ENCODE measurements around the gene ZFYVE1. TPM values are rescaled to one million over a fixed set of nuclear protein-coding genes. Genes with fewer than 3 reads are reported as not detected.
"Not testable (repeated sequence)": the region's sequence is repeated elsewhere in the genome, so short reads cannot be mapped to it uniquely, and the experiment has no call there.

Gene ZFYVE1
- total and polyA plus RNA-seq, 2 experiments from 2014 or later, result 3.2 to 12.5 TPM

DNA sequence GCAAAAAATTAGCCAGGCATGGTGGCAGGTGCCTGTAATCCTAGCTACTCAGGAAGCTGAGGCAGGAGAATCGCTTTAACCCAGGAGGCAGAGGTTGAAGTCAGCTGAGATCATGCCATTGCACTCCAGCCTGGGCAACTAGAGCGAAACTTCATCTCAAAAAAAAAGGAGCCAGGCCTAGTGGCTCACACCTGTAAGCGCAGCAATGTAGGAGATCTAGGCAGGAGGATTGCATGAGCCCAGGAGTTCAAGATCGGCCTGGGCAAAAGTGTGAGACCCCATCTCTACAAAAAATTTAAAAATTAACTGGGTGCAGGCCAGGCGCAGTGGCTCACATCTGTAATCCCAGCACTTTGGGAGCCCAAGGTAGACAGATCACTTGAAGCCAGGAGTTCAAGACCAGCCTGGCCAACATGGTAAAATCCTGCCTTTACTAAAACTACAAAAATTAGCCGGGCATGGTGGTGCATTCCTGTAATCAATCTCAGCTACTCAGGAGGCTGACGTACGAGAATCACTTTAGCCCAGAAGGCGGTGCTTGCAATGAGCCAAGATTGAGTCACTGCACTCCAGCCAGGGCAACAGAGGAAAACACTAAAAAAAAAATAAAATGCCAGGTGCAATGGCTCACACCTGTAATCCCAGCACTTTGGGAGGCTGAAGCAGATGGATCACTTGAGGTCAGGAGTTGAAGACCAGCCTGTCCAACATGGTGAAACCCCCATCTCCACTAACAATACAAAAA is 10.0 kb upstream of the ZFYVE1 start:
- peak; percentile 34 for DNase-seq (ENCODE audit: low spot score)
- TF ChIP-seq CTCF (conservative IDR thresholded peaks at IDR 0.05; ENCODE audit: low read depth in 2 of 2), result peak in 1 of 2 experiments; percentile 17; a peak in 1 of 4 replicates
- not testable (repeated sequence) for H4K20me1 ChIP-seq (replicated peaks; ENCODE audit: insufficient read depth); H3K9me3 Mint-ChIP-seq; H3K4me3 Mint-ChIP-seq; H2AFZ ChIP-seq; H3K27ac ChIP-seq (ENCODE audit: low read depth); H3K27ac Mint-ChIP-seq; H3K36me3 ChIP-seq (ENCODE audit: insufficient read depth); H3K9me2 ChIP-seq (ENCODE audit: insufficient read depth); H3K27me3 ChIP-seq (ENCODE audit: insufficient read depth); H3K4me1 Mint-ChIP-seq; H3K4me2 ChIP-seq; H3F3A ChIP-seq (replicated peaks; ENCODE audit: low read depth); H3K79me2 ChIP-seq (replicated peaks; ENCODE audit: insufficient read depth); H3K4me3 ChIP-seq; H3K4me1 ChIP-seq (ENCODE audit: insufficient read depth); H3K27me3 Mint-ChIP-seq (ENCODE audit: insufficient read depth, low read depth, poor library complexity); H3K36me3 Mint-ChIP-seq (ENCODE audit: low read depth)
- peak; percentile 69 for ATAC-seq

DNA sequence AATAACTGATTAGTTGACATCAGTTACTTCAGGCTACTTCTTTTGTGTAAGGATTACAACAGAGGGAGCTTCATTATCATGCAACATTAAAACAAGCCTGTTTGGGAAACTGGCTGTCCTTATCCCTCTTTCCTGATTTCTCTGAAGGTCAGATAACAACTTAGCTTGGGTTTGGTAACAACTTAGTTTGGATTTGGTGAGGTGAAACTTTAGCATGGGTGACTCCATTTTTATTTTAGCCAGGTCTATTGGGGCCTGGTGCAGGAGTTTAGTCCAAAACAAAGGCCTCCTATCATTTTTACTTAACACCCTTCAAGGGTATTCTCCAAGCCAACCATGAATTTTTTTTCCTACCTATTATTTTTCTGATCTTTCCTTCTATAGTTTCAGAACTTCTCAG is 1.1 kb upstream of the ZFYVE1 start:
- Histone ChIP-seq H3K4me2 (peak overlapping the region; percentile 64), H3K4me3 (peak overlapping the region; percentile 43), H4K20me1 (replicated peaks; ENCODE audit: insufficient read depth) (no peaks in the 10 kb centered on the region; the same call in 1 of the 2 replicates), H2AFZ (peak overlapping the region; percentile 30), H3K79me2 (replicated peaks; ENCODE audit: insufficient read depth) (peaks cover 11% of the 10 kb centered on the region; the same call in 1 of the 2 replicates), H3K27me3 (ENCODE audit: insufficient read depth) (no peaks in the 10 kb centered on the region), H3K4me1 (ENCODE audit: insufficient read depth) (peaks cover 6% of the 10 kb centered on the region), H3K27ac (ENCODE audit: low read depth) (peak overlapping the region; percentile 45; the same call in 1 of the 2 replicates), H3K9me2 (ENCODE audit: insufficient read depth) (no peaks in the 10 kb centered on the region), H3F3A (replicated peaks; ENCODE audit: low read depth) (no peaks in the 10 kb centered on the region), H3K36me3 (ENCODE audit: insufficient read depth) (no peaks in the 10 kb centered on the region)
- Mint-ChIP-seq H3K27me3 (ENCODE audit: insufficient read depth, low read depth, poor library complexity) (peaks cover 8% of the 10 kb centered on the region), H3K4me3 (peak overlapping the region; percentile 89; the same call in 1 of the 3 replicates), H3K36me3 (ENCODE audit: low read depth) (peaks cover 12% of the 10 kb centered on the region; the same call in 2 of the 3 replicates), H3K4me1 (peaks cover 23% of the 10 kb centered on the region), H3K27ac (peak overlapping the region; percentile 87; the same call in 1 of the 2 replicates), H3K9me3 (no peaks in the 10 kb centered on the region)
- ATAC-seq (no peak), DNase-seq (ENCODE audit: low spot score) (no peak)
- TF ChIP-seq, protein P1, sequence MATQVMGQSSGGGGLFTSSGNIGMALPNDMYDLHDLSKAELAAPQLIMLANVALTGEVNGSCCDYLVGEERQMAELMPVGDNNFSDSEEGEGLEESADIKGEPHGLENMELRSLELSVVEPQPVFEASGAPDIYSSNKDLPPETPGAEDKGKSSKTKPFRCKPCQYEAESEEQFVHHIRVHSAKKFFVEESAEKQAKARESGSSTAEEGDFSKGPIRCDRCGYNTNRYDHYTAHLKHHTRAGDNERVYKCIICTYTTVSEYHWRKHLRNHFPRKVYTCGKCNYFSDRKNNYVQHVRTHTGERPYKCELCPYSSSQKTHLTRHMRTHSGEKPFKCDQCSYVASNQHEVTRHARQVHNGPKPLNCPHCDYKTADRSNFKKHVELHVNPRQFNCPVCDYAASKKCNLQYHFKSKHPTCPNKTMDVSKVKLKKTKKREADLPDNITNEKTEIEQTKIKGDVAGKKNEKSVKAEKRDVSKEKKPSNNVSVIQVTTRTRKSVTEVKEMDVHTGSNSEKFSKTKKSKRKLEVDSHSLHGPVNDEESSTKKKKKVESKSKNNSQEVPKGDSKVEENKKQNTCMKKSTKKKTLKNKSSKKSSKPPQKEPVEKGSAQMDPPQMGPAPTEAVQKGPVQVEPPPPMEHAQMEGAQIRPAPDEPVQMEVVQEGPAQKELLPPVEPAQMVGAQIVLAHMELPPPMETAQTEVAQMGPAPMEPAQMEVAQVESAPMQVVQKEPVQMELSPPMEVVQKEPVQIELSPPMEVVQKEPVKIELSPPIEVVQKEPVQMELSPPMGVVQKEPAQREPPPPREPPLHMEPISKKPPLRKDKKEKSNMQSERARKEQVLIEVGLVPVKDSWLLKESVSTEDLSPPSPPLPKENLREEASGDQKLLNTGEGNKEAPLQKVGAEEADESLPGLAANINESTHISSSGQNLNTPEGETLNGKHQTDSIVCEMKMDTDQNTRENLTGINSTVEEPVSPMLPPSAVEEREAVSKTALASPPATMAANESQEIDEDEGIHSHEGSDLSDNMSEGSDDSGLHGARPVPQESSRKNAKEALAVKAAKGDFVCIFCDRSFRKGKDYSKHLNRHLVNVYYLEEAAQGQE (IDR thresholded peaks at IDR 0.05; ENCODE audit: unreplicated experiment), result no peak
- TF ChIP-seq POLR2AphosphoS5 (IDR thresholded peaks at IDR 0.05; ENCODE audit: low read depth) (no peak), ZNF331 (CRISPR knock-in tag; IDR thresholded peaks at IDR 0.05; ENCODE audit: low read depth) (no peak), EZH2phosphoT487 (IDR thresholded peaks at IDR 0.05; ENCODE audit: unreplicated experiment) (no peak), JUNB (IDR thresholded peaks at IDR 0.05; ENCODE audit: unreplicated experiment) (no peak), CTCF (conservative IDR thresholded peaks at IDR 0.05; ENCODE audit: low read depth in 2 of 2) (no peak)
- TF ChIP-seq, protein P2, sequence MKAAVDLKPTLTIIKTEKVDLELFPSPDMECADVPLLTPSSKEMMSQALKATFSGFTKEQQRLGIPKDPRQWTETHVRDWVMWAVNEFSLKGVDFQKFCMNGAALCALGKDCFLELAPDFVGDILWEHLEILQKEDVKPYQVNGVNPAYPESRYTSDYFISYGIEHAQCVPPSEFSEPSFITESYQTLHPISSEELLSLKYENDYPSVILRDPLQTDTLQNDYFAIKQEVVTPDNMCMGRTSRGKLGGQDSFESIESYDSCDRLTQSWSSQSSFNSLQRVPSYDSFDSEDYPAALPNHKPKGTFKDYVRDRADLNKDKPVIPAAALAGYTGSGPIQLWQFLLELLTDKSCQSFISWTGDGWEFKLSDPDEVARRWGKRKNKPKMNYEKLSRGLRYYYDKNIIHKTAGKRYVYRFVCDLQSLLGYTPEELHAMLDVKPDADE (IDR thresholded peaks at IDR 0.05), result no peak

All from GM23338 (cell line).